GM19438 (cell line): Measurements from ENCODE around the gene DHRS4L2.
A peak's percentile ranks its signal among the peaks of the same experiment; 100 is the strongest.

Experiments used
- ATAC-seq: cut with Tn5 transposase; IDR thresholded peaks from one replicate; pipeline ENCODE4 v1.9.1; 2021; ENCODE audit warnings: low read depth; ENCODE audit not compliant: unreplicated experiment

The DHRS4L2 gene

GRCh38 chr14:24051789-24052655, 63.3 kb downstream of the DHRS4L2 start, which contains the start of gene CARMIL3:
TSS of gene CARMIL3 (plus strand) at chr14:24052009. CDS start at chr14:24052154, 145 bp downstream.
- peak; percentile 56 for ATAC-seq

GRCh38 chr14:24052656-24053547, 64.2 kb downstream of the DHRS4L2 start:
- ATAC-seq, result no peak

- no peak for ATAC-seq
Observed at GRCh38 chr14:24053548-24054323, 65.0 kb downstream of the DHRS4L2 start.

GRCh38 chr14:24054324-24054641, 65.6 kb downstream of the DHRS4L2 start:
- ATAC-seq, result no peak

- no peak for ATAC-seq
Observed at GRCh38 chr14:24054646-24055045, 65.9 kb downstream of the DHRS4L2 start.
